Endothelial cell of umbilical vein (primary cell): ENCODE results near the gene MKLN1. TPM values are rescaled to one million over a fixed set of nuclear protein-coding genes. Genes with fewer than 3 reads are reported as not detected.

Experiments
- BruUV-seq: library from RNA; stranded (reverse); fragments of 400-500 nt; replicated peaks from 2 replicates; lab custom pipeline; 2021; lab: Mats Ljungman, UMichigan
- CTCF ChIA-PET: fragments of 300-600, 350-600 bp; sonication (Branson Sonifier 250); formaldehyde crosslinking; loops from one replicate; lab custom pipeline; 2021; ENCODE audit warnings: antibody characterized with exemption, inconsistent platforms; lab: Charles Lee
- POLR2A ChIA-PET: fragments of 300-600, 350-600 bp; sonication (Branson Sonifier 250); formaldehyde crosslinking; loops from one replicate; lab custom pipeline; 2021; ENCODE audit warnings: antibody characterized with exemption, inconsistent platforms; lab: Charles Lee
- DNase-seq: peaks from one replicate; pipeline ENCODE4 v3.0.0-alpha.2; 2011; ENCODE audit warnings: low read depth, low spot score
- FAIRE-seq: peaks from 2 replicates; lab custom pipeline; 2011; peaks lifted over from hg19 to GRCh38; lab: Jason Lieb, UNC
- H2AFZ ChIP-seq: 2 replicates; pipeline ENCODE4 v1.6.0; 2012; ENCODE audit warnings: low read depth, low read length, control low read depth, inconsistent platforms
- H3K27ac ChIP-seq: 2 replicates; pipeline ENCODE4 v1.5.1; 2011; ENCODE audit warnings: low read depth, mild to moderate bottlenecking, control low read depth, low read length, moderate library complexity; ENCODE audit not compliant: insufficient read depth
- H3K27me3 ChIP-seq, 2 experiments: 2 replicates each; pipeline versions ENCODE4 v1.6.0 to v1.6.1; 2011; ENCODE audit warnings: low read length in 2 of 2, mixed read lengths in 1 of 2; ENCODE audit not compliant: control insufficient read depth in 2 of 2, insufficient read depth in 2 of 2
- H3K36me3 ChIP-seq, 2 experiments: 2 replicates in 1 of 2; 3 replicates in 1 of 2; pipeline ENCODE4 v1.5.1; 2011; ENCODE audit warnings: low read length in 2 of 2, mild to moderate bottlenecking in 1 of 2, moderate library complexity in 1 of 2; ENCODE audit not compliant: control insufficient read depth in 2 of 2, insufficient read depth in 2 of 2; ENCODE audit errors: extremely low read depth in 1 of 2
- H3K4me1 ChIP-seq: 3 replicates; pipeline ENCODE4 v1.5.1; 2011; ENCODE audit warnings: mild to moderate bottlenecking, low read length; ENCODE audit not compliant: control insufficient read depth, insufficient read depth; ENCODE audit errors: extremely low read depth
- H3K4me2 ChIP-seq: 2 replicates; pipeline ENCODE4 v1.6.1; 2011; ENCODE audit warnings: low read length, control low read depth, mixed read lengths; ENCODE audit not compliant: insufficient read depth
- H3K4me3 ChIP-seq, 3 experiments: fragments of 200-600 bp in 1 of 3; sonication (generic), shearing (Covaris generic) in 1 of 3; replicated peaks in 1 of 3; 2 replicates each; pipeline ENCODE4 v1.5.1; 2011 to 2016; ENCODE audit warnings: control low read depth in 3 of 3, low read length in 3 of 3, mild to moderate bottlenecking in 2 of 3, inconsistent platforms in 1 of 3, low read depth in 1 of 3, moderate library complexity in 1 of 3; ENCODE audit not compliant: insufficient read depth in 1 of 3
- H3K79me2 ChIP-seq: 2 replicates; pipeline ENCODE4 v1.6.0; 2012; ENCODE audit warnings: low read length, inconsistent platforms; ENCODE audit not compliant: control insufficient read depth, insufficient read depth
- H3K9ac ChIP-seq: replicated peaks from 2 replicates; pipeline ENCODE3; 2011; ENCODE audit warnings: low read length, control low read depth; ENCODE audit not compliant: insufficient read depth; ENCODE audit errors: extremely low read depth
- H3K9me1 ChIP-seq: replicated peaks from 3 replicates; pipeline ENCODE4 v1.6.0; 2011; ENCODE audit warnings: mild to moderate bottlenecking, low read length; ENCODE audit not compliant: control insufficient read depth, insufficient read depth; ENCODE audit errors: extremely low read depth
- H3K9me3 ChIP-seq: replicated peaks from 2 replicates; pipeline ENCODE4 v1.5.1; 2012; ENCODE audit warnings: low read length, inconsistent platforms; ENCODE audit not compliant: control insufficient read depth, insufficient read depth
- H4K20me1 ChIP-seq: replicated peaks from 2 replicates; pipeline ENCODE3; 2011; ENCODE audit warnings: mild to moderate bottlenecking, low read length; ENCODE audit not compliant: control insufficient read depth, insufficient read depth; ENCODE audit errors: extremely low read depth
- CTCF ChIP-seq, 2 donors: IDR thresholded peaks; 1 replicate in 1 of 2; 2 replicates in 1 of 2; pipeline ENCODE4 v1.5.1; 2011; ENCODE audit warnings: low read length in 2 of 2, mild to moderate bottlenecking in 2 of 2, moderate library complexity in 2 of 2, control low read depth in 1 of 2, inconsistent platforms in 1 of 2, low read depth in 1 of 2; ENCODE audit not compliant: insufficient read depth in 1 of 2; ENCODE audit errors: extremely low read depth in 1 of 2
- EZH2 ChIP-seq: IDR thresholded peaks from 2 replicates; pipeline ENCODE4 v1.6.1; 2012; ENCODE audit warnings: borderline replicate concordance, low read depth, mild to moderate bottlenecking, moderate library complexity, low read length, inconsistent platforms; ENCODE audit not compliant: severe bottlenecking
- FOS ChIP-seq: IDR thresholded peaks from 2 replicates; pipeline ENCODE4 v1.6.1; 2011; ENCODE audit warnings: mild to moderate bottlenecking, low read length, moderate library complexity, borderline replicate concordance; ENCODE audit not compliant: insufficient read depth
- GATA2 ChIP-seq: IDR thresholded peaks from 2 replicates; pipeline ENCODE4 v1.7.0; 2011; ENCODE audit warnings: low read depth, mild to moderate bottlenecking, moderate library complexity, mixed read lengths, low read length; ENCODE audit not compliant: insufficient read length, insufficient read depth
- JUN ChIP-seq: IDR thresholded peaks from 2 replicates; pipeline ENCODE4 v1.6.1; 2011; ENCODE audit warnings: borderline replicate concordance, low read depth; ENCODE audit not compliant: insufficient read length, insufficient read depth
- MYC ChIP-seq: IDR thresholded peaks from one replicate; pipeline ENCODE4 v1.6.1; 2011; ENCODE audit warnings: mild to moderate bottlenecking, low read depth, low read length
- POLR2A ChIP-seq: IDR thresholded peaks from 2 replicates; pipeline ENCODE4 v1.6.1; 2012; ENCODE audit warnings: low read depth, mild to moderate bottlenecking, control low read depth, low read length
- POLR2AphosphoS5 ChIP-seq: IDR thresholded peaks from 2 replicates; pipeline ENCODE4 v1.6.1; 2012; ENCODE audit warnings: low read depth, mild to moderate bottlenecking, control low read depth, low read length, moderate library complexity; ENCODE audit not compliant: insufficient read depth
- dilution Hi-C: fragments of 300-500 bp; cut with MboI; formaldehyde crosslinking; loops from one replicate; pipeline ENCODE4 v1.15.0; 2019; ENCODE audit warnings: low sequenced_read_pairs; ENCODE audit not compliant: extremely low pct_ligation_motif_present
- intact Hi-C: fragments of 100-400 bp; cut with micrococcal nuclease; formaldehyde crosslinking; loops from one replicate; pipeline ENCODE4 v1.10.0; 2022
- polyA plus RNA-seq, 4 experiments: library from polyadenylated mRNA; depleted of rRNA in 3 of 4; stranded (reverse) in 3 of 4; unstranded in 1 of 4; fragments of >200 nt; gene quantifications; 2 replicates each; pipeline versions ENCODE4 v1.2.1 to v1.2.3, GENCODE V29; 2011 to 2012; ENCODE audit warnings: missing spikeins in 1 of 4
- total RNA-seq: library from RNA; stranded (reverse); gene quantifications from 2 replicates; pipeline ENCODE4 v1.2.3, GENCODE V29; 2021
- TF ChIP-seq, protein P1 (sequence below): IDR thresholded peaks from 2 replicates; pipeline ENCODE4 v1.6.1; 2011; ENCODE audit not compliant: insufficient read depth, insufficient read length

MKLN1 gene
- total and polyA plus RNA-seq, 2 donors (not counting 3 experiments of a cell fraction or from before 2014, with no cell fraction given), result 12.2 to 32.1 TPM

DNA sequence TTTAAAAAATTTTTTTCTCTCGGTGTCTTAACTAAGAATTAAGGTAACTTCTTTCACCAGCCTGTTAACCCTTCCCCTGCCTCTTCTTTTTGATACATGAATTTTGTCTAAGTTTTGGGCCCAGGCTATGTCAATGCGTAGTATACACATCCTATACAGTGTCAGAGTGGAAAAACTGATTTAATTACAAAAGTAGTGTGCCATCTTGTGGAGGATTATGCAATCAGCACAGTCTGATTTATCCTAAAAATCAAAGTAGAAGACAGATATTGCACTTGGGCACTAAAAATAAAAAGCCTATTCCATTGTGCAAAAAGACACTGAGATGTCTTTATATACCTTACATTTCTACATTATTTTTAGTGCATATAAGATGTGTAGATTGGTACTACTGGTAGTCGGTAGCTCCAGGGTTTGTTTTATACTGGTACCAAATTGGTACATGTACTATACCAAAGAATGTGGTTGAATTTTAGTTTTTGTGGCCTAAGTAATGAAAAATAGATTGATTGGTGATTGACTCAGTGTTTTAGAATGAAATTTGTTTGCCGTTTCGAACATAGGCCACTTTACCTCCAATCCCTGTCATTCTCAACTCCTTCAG is 96.6 kb downstream of the MKLN1 start:
- Histone ChIP-seq H3K79me2 (no peaks in the 10 kb centered on the region), H3K9me1 (no peaks in the 10 kb centered on the region), H3K4me1 (no peaks in the 10 kb centered on the region), H3K9me3 (no peaks in the 10 kb centered on the region), H3K4me3 (no peak overlapping the region), H3K27me3 (no peaks in the 10 kb centered on the region), H2AFZ (no peak overlapping the region), H3K9ac (no peak overlapping the region), H4K20me1 (no peaks in the 10 kb centered on the region), H3K36me3 (no peaks in the 10 kb centered on the region), H3K4me2 (no peak overlapping the region), H3K27ac (no peak overlapping the region)
- BruUV-seq, result no TSS peak
- CTCF ChIA-PET, result interaction anchor here (1.1 to 3.0 kb wide), 5 partner anchors 15 to 527 kb away, joined by 3 to 16 read pairs (median 10); no protein-coding TSS in a partner anchor
- DNase-seq, result peak; percentile 66
- peak; percentile 33 for FAIRE-seq
- dilution Hi-C loops, result no loop called here
- POLR2A ChIA-PET, result no interaction called here
- intact Hi-C loops, result loop anchor here (1.0 to 2.0 kb wide), 3 partner anchors 98 to 355 kb away; partner anchors contain the start of gene MKLN1
- TF ChIP-seq EZH2 (no peak), FOS (no peak), GATA2 (no peak), POLR2AphosphoS5 (no peak), JUN (no peak), MYC (no peak), POLR2A (no peak), CTCF (IDR thresholded peaks at IDR 0.05; ENCODE audit: extremely low read depth in 1 of 2, insufficient read depth in 1 of 2, low read depth in 1 of 2, low read length in 2 of 2) (peak; percentile 39 to 43)
- TF ChIP-seq, protein P1, sequence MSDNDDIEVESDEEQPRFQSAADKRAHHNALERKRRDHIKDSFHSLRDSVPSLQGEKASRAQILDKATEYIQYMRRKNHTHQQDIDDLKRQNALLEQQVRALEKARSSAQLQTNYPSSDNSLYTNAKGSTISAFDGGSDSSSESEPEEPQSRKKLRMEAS, result no peak
